ENCODE data around the gene TCF4.

The TCF4 gene

DNA sequence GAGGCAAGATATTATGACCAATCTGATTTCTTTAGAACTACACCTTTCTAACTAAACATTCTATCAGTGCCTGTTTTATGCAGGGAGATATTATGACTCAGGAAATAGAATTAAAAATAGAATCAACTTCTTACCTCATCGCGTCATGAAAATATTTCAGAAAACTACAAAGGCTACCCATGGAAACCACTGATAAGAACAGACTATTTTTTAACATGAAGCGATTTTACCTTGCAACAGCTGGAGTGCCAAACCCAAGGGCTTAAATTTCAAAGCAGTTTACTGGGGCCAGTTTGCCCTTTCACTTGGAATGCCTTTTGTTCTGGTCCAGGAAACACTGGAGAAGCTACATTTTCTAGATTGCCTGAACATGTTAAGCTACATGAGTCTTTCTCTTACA, 323.9 kb downstream of the TCF4 start:
- no peaks in the 10 kb centered on the region for H3K27me3 Mint-ChIP-seq
- no peaks in the 10 kb centered on the region for H3K9me3 Mint-ChIP-seq
- peaks cover 43% of the 10 kb centered on the region for H3K4me1 Mint-ChIP-seq (ENCODE audit: low read depth)
- H3K4me3 Mint-ChIP-seq = no peak overlapping the region
- peaks cover 43% of the 10 kb centered on the region for H3K36me3 Mint-ChIP-seq (ENCODE audit: low read depth)
- peak overlapping the region; percentile 95 for H3K27ac Mint-ChIP-seq
- intact Hi-C loops (cut with micrococcal nuclease) = loop anchor here (10.0 kb wide), 1 partner anchor 321 kb away; the partner anchor contains the start of gene TCF4

DNA sequence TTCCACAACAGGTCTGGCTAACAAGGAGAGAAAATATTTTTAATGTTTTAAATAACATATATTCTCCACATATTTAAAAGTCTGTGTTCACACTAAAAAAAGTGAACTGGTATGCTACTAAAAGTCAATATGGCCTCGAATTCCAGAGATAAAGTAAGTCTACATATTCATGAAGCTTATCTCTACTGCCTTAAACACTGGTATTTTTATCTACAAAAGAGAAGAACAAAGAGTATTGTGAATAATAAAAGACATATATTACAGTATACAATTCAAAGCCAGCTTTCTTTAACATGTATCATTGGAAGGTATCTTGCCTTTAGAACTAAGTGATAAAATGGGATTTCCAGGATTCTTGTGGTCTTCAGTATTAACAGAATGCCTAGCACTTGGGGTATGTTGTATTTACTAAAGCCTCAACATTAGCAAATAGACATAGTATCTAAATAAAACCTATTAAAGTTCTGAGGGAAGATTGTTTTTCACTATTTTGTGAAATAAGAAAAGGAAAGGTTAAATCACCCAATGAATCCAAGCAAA, 325.9 kb downstream of the TCF4 start:
- intact Hi-C loops (cut with micrococcal nuclease) = loop anchor here (10.0 kb wide), 1 partner anchor 323 kb away; the partner anchor contains the start of gene TCF4
- Mint-ChIP-seq H3K27ac (no peak overlapping the region), H3K36me3 (ENCODE audit: low read depth) (peaks cover 45% of the 10 kb centered on the region), H3K9me3 (no peaks in the 10 kb centered on the region), H3K4me1 (ENCODE audit: low read depth) (peaks cover 23% of the 10 kb centered on the region), H3K4me3 (no peak overlapping the region), H3K27me3 (no peaks in the 10 kb centered on the region)

DNA sequence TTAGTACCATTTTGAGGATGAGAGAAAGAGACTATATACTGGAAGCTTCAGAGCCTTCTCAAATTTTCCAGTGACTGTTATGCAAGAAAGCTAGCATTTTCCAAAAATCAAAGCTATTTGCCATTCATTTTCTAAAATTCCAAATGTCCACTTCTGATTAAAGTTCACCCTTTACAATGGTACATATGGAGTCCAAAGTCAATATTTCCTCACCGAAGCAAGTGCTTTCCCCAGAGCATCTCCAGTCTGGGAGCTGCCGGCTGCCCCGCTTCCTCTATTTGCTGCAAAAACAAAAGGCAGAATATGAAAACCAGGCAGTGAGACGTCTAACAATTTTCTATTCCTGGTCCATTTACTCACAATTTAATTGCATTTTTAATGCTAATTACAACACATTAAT, 326.7 kb downstream of the TCF4 start:
- Mint-ChIP-seq H3K36me3 (ENCODE audit: low read depth) (peaks cover 45% of the 10 kb centered on the region), H3K9me3 (no peaks in the 10 kb centered on the region), H3K27ac (no peak overlapping the region), H3K27me3 (no peaks in the 10 kb centered on the region), H3K4me3 (no peak overlapping the region), H3K4me1 (ENCODE audit: low read depth) (peaks cover 15% of the 10 kb centered on the region)
- intact Hi-C loops (cut with micrococcal nuclease) = loop anchor here (10.0 kb wide), 1 partner anchor 324 kb away; the partner anchor contains the start of gene TCF4

DNA sequence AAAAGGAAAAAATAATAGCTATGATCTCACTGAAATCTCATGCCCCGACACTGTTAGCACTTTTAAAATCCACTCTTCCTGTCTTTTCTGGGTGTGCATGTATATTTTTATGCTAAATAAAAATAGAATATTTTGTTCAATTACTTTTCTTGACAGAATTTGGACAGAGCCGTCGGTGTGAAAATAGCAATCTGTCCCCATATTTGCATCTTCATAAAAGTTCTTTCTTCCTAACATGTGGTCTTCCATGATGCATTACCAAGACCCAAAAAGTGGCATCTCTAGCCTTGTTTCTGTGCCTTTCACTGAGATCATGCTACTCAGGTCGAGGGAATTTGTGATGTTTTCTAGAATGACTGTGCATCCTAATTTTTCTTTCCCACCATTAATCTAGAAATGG, 329.9 kb downstream of the TCF4 start:
- H3K9me3 Mint-ChIP-seq = no peaks in the 10 kb centered on the region
- no peak overlapping the region for H3K4me3 Mint-ChIP-seq
- no peaks in the 10 kb centered on the region for H3K27me3 Mint-ChIP-seq
- intact Hi-C loops (cut with micrococcal nuclease) = no loop called here
- no peak overlapping the region for H3K27ac Mint-ChIP-seq
- peaks cover 68% of the 10 kb centered on the region for H3K36me3 Mint-ChIP-seq (ENCODE audit: low read depth)
- H3K4me1 Mint-ChIP-seq (ENCODE audit: low read depth) = no peaks in the 10 kb centered on the region

DNA sequence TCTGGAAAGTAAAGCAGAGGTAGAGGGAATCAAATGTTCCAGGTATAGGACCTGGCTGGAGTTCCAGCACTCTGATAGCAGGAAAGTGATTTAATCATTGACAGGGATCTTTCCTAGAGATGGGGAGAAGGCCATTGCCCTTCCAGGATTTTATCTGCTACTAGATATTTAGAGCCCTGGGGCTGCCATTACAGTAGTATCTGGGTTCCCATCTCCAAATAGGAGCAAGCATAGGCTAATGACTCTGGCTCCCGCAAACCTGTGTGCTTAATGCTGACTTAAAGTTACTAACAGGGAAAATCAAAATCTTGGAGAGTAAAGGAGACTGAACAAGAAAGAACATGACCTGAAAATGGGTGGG, 331.1 kb downstream of the TCF4 start:
- H3K9me3 Mint-ChIP-seq = no peaks in the 10 kb centered on the region
- H3K27me3 Mint-ChIP-seq = no peaks in the 10 kb centered on the region
- peaks cover 7% of the 10 kb centered on the region for H3K4me1 Mint-ChIP-seq (ENCODE audit: low read depth)
- H3K36me3 Mint-ChIP-seq (ENCODE audit: low read depth) = peaks cover 75% of the 10 kb centered on the region
- no peak overlapping the region for H3K27ac Mint-ChIP-seq
- intact Hi-C loops (cut with micrococcal nuclease) = no loop called here
- no peak overlapping the region for H3K4me3 Mint-ChIP-seq

DNA sequence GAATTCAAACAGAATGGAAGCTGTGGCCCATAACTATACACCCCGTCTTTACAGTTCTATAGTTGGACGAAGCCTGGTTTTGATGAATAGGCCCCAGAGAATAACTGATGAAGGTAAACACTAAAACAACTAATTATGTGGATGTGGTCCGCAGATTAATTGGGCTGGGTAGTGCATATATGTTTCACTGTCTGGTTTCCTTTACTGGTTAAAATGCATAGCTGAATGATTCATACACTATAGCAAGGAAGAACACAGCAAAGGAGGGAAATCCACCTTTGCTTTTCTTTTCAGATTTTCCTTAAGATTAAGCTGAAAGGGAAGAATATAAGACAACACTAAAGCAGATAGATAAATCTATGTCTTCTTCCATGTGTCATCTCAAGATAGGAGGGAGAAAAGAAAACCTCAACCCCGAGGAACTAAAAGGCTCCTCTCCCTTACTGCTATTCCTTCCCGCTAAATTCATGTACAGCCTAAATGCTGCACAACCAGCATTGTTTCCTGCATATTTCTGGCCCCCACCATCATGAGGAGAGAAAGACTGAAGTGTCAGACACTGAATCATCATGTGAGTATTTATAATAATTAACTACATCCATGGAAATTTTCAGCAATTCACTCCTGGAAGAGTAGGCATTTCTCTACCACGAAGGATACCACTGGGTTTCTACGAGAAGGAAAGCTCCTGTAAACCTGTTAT, 331.6 kb downstream of the TCF4 start:
- Mint-ChIP-seq H3K36me3 (ENCODE audit: low read depth) (peaks cover 79% of the 10 kb centered on the region), H3K4me3 (no peak overlapping the region), H3K27me3 (no peaks in the 10 kb centered on the region), H3K9me3 (no peaks in the 10 kb centered on the region), H3K4me1 (ENCODE audit: low read depth) (peaks cover 12% of the 10 kb centered on the region), H3K27ac (no peak overlapping the region)
- intact Hi-C loops (cut with micrococcal nuclease) = no loop called here

DNA sequence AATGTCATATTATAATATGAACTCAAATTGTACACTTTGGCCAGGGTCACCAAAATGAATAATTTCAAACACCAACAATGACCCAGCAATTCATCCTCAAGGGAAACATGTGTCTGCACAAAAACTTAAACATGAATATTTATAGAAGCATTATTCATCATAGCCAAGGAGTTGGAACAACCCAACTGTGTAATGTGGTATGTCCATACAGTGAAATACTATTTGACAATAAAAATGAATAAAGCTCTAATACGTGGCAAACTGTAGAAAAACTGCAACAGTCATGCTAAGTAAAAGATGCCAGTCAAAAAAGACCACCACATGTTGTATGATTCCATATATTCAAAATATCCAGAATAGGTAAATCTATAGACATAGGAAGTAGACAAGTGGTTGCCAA, 334.2 kb downstream of the TCF4 start:
- H3K27me3 Mint-ChIP-seq = no peaks in the 10 kb centered on the region
- peaks cover 74% of the 10 kb centered on the region for H3K36me3 Mint-ChIP-seq (ENCODE audit: low read depth)
- H3K9me3 Mint-ChIP-seq = no peaks in the 10 kb centered on the region
- intact Hi-C loops (cut with micrococcal nuclease) = no loop called here
- H3K4me3 Mint-ChIP-seq = no peak overlapping the region
- peaks cover 13% of the 10 kb centered on the region for H3K4me1 Mint-ChIP-seq (ENCODE audit: low read depth)
- no peak overlapping the region for H3K27ac Mint-ChIP-seq

DNA sequence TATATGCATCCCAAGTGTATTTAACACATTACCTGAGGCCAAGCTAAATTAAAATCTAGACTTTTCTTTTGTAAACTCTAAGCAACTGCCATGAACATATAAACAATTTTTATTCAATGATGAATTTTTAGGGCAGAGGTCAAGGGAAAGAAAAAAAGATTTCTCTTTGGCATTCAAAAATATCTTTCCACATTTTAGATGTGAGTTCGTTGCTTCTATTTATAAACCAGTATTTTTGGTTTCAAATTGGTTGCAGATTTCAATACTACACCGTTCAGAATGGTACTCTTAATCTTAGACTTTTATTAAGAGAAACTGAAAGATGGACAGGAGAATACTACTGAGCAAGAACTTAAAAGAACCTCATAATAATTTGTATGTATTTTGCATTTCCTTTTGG, 335.1 kb downstream of the TCF4 start:
- Mint-ChIP-seq H3K36me3 (ENCODE audit: low read depth) (peaks cover 67% of the 10 kb centered on the region), H3K27ac (no peak overlapping the region), H3K4me1 (ENCODE audit: low read depth) (peaks cover 18% of the 10 kb centered on the region), H3K27me3 (no peaks in the 10 kb centered on the region), H3K9me3 (no peaks in the 10 kb centered on the region), H3K4me3 (no peak overlapping the region)
- intact Hi-C loops (cut with micrococcal nuclease) = no loop called here

DNA sequence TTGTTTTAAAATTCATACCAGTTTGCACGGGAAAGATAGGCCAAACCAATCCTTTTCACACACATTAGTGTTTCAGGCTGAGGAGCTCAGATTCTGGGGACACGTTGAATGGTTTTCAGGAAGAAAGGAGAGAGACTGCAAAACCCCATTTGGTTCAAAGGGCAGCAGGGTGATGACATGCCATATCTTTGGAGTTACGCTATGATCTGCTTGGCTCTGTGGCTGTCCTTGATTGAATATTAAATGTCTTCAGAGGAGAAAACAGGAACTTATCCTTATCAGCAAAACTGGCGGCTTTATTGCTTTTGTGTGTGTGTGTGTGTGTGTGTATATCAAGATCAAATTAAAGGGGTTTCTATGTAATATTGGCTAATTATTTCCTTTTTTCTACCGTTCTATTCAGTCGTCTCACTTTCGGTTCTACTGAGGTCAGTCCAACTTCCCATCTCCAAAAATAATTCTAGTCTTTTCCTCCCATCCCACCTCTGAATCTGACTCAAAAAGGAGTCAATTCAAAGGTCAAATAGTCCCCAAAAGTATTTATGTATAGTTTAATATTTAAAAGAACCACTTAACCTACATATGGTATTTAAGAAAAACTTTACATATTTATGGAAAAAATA, 335.8 kb downstream of the TCF4 start:
- Mint-ChIP-seq H3K27ac (no peak overlapping the region), H3K9me3 (no peaks in the 10 kb centered on the region), H3K27me3 (no peaks in the 10 kb centered on the region), H3K4me1 (ENCODE audit: low read depth) (peaks cover 18% of the 10 kb centered on the region), H3K4me3 (no peak overlapping the region), H3K36me3 (ENCODE audit: low read depth) (peaks cover 71% of the 10 kb centered on the region)
- intact Hi-C loops (cut with micrococcal nuclease) = no loop called here

DNA sequence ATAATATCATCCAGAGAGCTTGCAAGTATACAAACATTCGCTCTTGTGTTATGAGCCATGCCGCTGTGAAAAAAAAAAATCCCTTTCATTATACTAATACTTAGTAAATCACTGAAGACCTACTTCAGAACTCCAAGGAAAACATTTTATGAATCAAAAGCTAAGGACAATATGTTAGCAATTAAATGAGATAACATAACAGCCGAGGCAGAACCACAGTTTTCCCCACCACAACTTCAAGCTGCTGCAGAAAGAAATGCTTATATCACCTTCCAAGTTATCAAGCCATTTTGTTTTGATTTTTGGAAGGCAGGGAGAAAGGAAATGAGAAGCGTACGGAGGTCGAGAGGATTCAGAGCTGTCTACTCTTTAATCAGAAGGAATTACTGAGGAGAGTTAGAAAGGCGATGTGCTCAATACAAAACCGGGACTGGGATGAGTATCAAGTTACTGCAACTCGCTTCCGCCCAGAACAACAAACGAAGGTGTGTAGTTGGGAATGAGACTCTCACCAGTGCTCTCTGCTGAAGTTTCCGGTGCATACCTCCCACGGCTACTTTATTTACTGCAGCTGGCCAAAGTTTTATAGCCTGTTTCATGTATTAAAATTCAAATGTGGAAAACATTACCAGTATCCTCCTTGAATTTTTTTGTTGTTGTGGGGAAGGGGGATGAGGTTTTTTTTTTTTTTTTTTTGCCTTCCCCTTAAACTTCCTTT, 336.6 kb downstream of the TCF4 start:
- Mint-ChIP-seq H3K27me3 (no peaks in the 10 kb centered on the region), H3K36me3 (ENCODE audit: low read depth) (peaks cover 70% of the 10 kb centered on the region), H3K9me3 (no peaks in the 10 kb centered on the region), H3K4me1 (ENCODE audit: low read depth) (peaks cover 18% of the 10 kb centered on the region), H3K27ac (no peak overlapping the region), H3K4me3 (no peak overlapping the region)
- intact Hi-C loops (cut with micrococcal nuclease) = no loop called here

DNA sequence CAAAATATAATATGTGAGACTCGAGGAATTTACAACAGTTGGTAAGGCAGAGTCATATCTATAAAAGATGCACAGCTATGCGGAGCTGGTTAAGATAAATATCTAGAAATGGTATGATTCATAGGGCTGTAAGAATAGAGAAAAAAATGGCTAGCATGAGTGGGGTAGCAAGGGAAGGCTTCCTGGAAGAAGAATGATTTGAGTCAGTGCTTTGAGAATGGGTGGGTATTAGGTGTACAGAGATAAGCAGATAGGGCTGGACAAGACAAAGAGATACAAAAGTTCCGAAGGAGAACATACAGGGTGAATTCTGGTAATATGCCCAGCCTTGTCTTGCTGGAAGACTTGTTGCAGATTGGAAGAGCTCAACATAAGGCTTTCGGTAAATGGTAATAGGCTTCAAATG, 337.2 kb downstream of the TCF4 start:
- Mint-ChIP-seq H3K4me3 (no peak overlapping the region), H3K4me1 (ENCODE audit: low read depth) (peaks cover 19% of the 10 kb centered on the region), H3K9me3 (no peaks in the 10 kb centered on the region), H3K27ac (no peak overlapping the region), H3K27me3 (no peaks in the 10 kb centered on the region), H3K36me3 (ENCODE audit: low read depth) (peaks cover 69% of the 10 kb centered on the region)
- intact Hi-C loops (cut with micrococcal nuclease) = no loop called here

DNA sequence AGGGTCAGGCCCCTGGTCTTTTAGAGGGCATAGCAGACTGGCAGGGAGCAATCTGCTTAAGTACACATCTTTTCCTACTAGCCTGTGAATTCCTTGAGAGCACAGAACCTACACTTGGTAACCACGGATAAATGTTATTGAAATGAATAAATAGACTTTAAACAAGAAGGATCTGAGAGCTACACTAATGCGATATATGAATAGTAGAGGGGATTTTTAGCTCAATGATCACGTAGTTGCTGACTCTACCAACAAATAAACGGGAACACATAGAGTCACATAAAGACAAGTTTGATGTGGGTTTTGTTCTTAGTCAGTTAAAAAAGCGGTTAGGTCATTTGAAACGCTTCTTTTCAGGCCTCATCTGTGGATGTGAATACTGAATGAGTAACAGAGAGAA, 338.4 kb downstream of the TCF4 start:
- H3K9me3 Mint-ChIP-seq = no peaks in the 10 kb centered on the region
- no peak overlapping the region for H3K4me3 Mint-ChIP-seq
- no peak overlapping the region for H3K27ac Mint-ChIP-seq
- no peaks in the 10 kb centered on the region for H3K27me3 Mint-ChIP-seq
- intact Hi-C loops (cut with micrococcal nuclease) = loop anchor here (10.0 kb wide), 1 partner anchor 265 kb away; no protein-coding TSS in a partner anchor
- H3K4me1 Mint-ChIP-seq (ENCODE audit: low read depth) = peaks cover 26% of the 10 kb centered on the region
- peaks cover 64% of the 10 kb centered on the region for H3K36me3 Mint-ChIP-seq (ENCODE audit: low read depth)

DNA sequence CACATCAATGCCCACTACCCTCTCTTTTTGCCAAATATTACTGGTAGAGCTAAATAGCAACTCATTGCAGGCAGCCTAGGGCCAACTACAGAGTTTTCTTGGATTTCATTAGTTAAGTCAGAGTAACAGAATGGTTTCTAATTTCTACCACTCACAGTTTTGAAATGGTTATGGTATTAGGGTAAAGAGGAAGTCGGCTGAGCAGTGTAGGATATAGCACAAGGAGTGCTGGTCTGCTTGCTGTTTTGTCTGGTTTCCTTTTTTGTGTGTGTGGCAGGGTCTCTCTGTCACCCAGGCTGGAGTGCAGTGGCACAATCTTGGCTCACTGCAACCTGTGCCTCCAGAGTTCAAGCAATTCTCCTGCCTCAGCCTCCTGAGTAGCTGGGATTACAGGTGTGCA, 339.5 kb downstream of the TCF4 start:
- peaks cover 37% of the 10 kb centered on the region for H3K4me1 Mint-ChIP-seq (ENCODE audit: low read depth)
- no peak overlapping the region for H3K4me3 Mint-ChIP-seq
- peaks cover 63% of the 10 kb centered on the region for H3K36me3 Mint-ChIP-seq (ENCODE audit: low read depth)
- H3K27ac Mint-ChIP-seq = no peak overlapping the region
- intact Hi-C loops (cut with micrococcal nuclease) = loop anchor here (10.0 kb wide), 1 partner anchor 266 kb away; no protein-coding TSS in a partner anchor
- no peaks in the 10 kb centered on the region for H3K27me3 Mint-ChIP-seq
- H3K9me3 Mint-ChIP-seq = no peaks in the 10 kb centered on the region

DNA sequence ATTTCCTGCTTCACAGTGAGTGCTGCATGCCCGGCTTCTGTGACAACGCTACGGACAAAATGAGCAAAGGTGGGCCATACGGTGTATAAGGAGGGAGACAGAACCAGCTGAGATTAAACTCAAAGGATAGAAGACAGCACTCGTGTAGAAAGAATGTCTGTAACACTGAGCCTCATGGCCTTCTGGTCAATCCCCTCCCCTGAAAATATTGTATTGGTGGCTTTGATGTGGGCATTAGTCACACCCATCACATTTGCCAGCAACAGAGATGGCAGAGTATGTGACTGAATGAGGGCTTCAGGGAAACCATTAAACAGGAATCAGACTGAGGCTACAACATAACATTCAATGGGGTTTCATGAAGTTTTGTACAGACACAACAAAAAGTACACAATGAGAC, 341.0 kb downstream of the TCF4 start:
- intact Hi-C loops (cut with micrococcal nuclease) = loop anchor here (10.0 kb wide), 1 partner anchor 268 kb away; no protein-coding TSS in a partner anchor

More for the DNA sequence above, 341.0 kb downstream of the TCF4 start:
- peaks cover 34% of the 10 kb centered on the region for H3K4me1 Mint-ChIP-seq (ENCODE audit: low read depth)
- H3K27me3 Mint-ChIP-seq = no peaks in the 10 kb centered on the region
- H3K27ac Mint-ChIP-seq = no peak overlapping the region
- H3K36me3 Mint-ChIP-seq (ENCODE audit: low read depth) = peaks cover 72% of the 10 kb centered on the region
- no peaks in the 10 kb centered on the region for H3K9me3 Mint-ChIP-seq
- no peak overlapping the region for H3K4me3 Mint-ChIP-seq

Measured in dendritic cell treated with granulocyte-macrophage colony-stimulating factor and Interleukin-4, amounts not matched to agents 40 ng/mL and 50 ng/mL, for 4 days (primary cell).